HG02870 (cell line): ENCODE data around the gene CRY1.
"Not testable (repeated sequence)": the region's sequence is repeated elsewhere in the genome, so short reads cannot be mapped to it uniquely, and the experiment has no call there.

Source experiments
- ATAC-seq: cut with Tn5 transposase; IDR thresholded peaks from one replicate; pipeline ENCODE4 v1.9.1; 2021; ENCODE audit warnings: mild to moderate bottlenecking, moderate library complexity; ENCODE audit not compliant: unreplicated experiment

CRY1 gene

DNA sequence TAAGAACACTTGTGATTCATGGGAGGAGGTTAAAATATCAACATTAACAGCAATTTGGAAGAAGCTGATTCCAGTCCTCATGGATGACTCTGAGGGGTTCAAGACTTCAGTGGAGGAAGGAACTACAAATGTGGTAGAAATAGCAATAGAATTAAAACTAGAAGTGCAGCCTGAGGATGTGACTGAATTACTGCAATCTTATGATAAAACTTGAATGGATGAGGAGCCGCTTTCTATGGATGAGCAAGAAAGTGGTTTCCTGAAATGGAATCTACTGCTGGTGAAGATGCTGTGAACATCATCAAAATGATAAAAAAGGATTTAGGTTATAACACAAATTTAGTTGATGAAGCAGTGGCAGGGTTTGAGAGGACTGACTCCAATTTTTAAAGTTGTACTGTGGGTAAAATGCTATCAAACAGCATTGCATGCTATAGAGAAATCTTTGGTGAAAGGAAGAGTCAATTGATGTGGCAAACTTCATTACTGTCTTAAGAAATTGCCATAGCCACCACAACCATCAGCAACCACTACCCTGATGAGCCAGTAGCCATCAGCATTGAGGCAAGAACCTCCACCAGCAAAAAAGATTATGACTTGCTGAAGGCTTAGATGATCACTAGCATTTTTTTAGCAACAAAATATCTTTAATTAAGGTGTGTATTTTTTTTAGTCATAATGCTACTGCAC is 80.5 kb downstream of the CRY1 start:
- no peak for ATAC-seq

DNA sequence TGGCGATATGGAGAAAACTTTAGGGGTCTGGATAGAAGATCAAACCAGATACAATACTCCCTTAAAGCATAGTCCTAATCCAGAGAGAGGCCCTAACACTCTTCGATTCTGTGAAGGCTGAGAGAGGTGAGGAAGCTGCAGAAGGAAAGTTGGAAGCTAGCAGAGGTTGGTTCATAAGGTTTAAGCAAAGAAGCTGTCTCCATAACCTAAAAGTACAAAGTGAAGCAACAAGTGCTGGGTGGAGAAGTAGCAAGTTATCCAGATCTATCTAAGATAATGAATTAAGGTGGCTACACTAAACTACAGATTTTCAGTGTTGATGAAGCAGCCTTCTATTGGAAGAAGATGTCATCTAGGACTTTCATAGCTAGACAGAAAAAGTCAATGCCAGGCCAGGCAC is 81.8 kb downstream of the CRY1 start:
- ATAC-seq = no peak

DNA sequence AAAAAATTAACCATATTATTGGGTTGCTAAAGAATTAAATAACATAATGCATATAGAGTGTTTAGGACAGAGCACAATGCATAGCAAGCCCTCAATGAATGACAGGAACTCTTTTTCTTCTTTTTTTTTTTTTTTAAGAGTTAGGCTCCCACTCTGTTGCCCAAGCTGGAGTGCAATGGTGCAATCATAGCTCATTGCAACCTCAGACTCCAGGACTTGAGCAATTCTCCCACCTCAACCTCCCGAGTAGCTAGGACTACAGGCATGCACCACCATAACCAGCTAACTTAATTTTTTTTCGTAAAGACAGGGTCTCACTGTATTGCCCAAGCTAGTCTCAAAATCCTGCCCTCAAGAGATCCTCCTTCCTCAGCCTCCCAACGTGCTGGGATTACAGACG is 85.9 kb downstream of the CRY1 start:
- ATAC-seq = no peak

DNA sequence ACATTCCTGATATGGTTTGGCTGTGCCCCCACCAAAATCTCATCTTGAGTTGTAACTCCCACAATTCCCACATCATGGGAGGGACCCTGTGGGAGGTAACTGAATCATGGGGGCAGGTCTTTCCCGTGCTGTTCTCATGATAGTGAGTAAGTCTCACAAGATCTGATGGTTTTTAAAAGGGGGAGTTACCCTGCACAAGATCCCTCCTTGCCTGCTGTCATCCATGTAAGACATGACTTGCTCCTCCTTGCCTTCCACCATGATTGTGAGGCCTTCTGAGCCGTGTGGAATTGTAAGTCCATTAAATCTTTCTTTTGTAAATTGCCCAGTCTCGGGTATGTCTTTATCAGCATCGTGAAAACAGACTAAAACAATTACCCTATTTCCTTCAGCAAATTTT is 90.7 kb downstream of the CRY1 start:
- not testable (repeated sequence) for ATAC-seq

DNA sequence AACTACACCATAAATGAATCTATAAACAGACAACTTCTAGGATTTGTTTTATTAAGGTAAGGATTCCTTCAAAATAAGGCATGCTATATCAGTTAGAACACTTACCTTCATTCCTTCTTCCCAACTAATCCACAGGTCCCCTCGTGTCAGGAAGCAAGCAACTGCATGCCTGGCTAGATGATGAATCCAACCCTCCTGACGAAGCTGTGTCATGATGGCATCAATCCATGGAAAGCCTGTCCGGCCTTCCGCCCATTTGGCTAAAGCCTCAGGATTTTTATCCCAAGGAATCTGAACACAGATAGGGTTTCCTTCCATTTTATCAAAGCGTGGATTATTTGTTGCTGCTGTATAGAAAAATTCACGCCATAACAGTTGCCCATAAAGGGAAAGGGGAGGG is 93.9 kb downstream of the CRY1 start:
- ATAC-seq = no peak

DNA sequence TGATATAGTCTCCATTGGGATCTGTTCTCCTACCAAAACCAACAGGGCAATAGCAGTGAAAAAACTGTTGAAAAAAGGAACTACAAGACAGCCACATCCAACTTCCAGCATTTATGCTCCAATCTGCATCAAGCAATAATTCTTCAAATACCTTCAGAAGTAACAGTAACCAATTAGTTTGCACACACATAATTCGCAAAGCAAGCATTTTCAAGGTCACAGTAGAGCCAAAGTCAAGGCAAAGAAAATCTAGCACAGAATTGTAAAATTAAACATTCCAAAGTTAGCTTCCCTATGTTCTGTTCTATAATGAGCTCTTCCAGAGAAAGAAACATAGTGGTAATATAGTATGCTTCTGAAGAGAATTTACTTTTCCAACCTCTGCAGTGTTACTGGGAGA is 95.4 kb downstream of the CRY1 start:
- ATAC-seq = no peak

DNA sequence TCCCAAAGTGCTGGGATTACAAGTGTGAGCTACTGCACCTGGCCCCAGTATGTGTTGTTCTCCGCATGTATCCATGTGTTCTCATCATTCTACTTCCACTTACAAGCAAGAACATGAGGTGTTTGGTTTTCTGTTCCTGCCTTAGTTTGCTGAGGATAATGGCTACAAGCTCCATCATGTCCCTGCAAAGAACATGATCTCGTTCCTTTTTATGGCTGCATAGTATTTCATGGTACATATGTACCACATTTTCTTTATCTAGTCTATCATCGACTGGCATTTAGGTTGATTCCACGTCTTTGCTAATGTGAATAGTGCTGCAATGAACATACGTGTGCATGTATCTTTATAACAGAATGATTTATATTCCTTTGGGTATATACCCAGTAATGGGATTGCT is 97.2 kb downstream of the CRY1 start:
- not testable (repeated sequence) for ATAC-seq

DNA sequence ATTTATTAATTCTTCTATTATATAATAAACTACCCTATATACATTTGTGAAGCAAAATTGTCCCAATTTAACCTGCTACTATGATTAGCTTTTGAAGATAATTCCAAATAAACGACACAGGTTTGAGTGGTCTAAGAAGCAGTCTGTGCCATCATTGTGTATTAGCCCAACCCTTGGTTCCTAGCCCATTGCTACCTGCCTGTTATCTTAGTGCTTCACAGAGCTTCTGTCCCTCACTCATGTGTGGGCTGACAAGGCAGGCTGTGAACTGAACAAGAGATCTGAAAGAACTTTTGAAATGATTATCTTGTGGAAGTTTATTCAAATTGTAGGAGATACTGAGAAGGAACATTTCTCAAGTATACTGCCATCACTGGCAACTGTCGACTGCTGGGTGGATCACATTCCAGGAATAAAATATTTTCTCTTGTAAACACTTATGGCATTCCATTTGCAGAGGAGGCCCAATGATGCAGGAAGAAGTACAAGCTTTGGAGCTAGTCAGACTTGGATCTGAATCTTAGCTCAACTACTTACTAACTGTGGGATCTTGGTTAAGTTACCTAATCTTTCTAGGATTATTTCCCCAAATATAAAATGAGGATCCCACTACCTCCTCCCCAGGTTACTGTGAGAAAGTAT is 98.6 kb downstream of the CRY1 start:
- ATAC-seq = no peak

DNA sequence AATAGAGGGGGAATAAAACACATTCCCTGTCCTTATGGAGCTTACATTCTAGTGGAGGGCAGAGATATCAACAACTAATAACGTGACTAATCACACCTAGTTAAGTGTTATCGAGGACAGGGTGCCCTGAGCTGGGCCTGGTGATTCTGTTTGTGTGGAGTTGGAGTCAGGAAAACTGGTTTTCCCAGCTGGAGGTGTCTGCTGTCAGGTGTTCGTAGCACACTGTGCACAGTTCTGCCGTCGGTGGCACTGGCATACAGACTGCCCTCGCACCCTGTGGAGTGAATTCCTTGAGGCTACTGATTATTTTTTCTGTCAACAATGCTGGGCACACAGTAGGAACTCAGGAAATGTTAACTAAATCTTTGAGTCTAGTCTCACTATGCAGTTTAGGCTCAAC is 105.5 kb downstream of the CRY1 start:
- no peak for ATAC-seq

DNA sequence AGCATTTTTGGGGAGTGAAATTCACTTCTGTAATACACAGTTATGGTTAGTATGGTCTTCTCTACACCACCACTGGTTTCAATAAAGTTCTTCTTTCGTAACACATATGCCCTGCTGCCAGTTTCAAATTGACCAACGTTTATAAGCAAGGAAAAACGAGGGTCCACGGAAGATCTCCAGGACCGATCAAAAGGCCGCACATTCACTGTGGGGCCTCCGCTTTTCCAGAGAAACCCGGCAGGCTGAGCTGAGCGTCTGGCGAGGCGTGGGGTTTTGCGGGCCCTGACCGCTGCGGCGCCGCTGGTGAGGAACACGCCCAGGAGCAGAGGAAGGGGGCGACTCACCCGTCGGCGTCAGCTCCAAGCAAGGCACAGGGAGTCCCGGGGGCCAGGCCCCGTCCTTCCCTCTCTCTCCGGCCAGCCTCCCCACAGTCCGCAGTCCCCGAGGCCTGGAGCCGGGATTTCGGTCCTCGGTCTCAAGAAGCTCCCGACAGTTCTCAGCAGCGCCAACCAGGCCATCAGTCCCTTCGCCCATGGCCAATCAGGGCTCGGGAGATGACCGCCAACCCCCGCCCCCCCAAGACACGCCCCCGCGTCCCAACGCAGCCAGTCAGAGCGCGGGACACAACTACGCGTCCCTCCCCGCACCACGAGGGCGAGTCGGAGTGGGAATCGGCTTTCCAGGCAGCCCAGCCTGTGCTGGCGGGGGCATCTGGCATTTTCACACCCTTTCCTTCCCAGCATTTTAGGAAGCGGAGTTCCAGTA is 106.5 kb downstream of the CRY1 start, which contains the start of gene MTERF2:
Gene MTERF2, minus strand, starts transcription at position 522 of the 765 bp plus-strand sequence. CDS start 8,432 bp downstream, outside the sequence.
- peak; percentile 92 for ATAC-seq

DNA sequence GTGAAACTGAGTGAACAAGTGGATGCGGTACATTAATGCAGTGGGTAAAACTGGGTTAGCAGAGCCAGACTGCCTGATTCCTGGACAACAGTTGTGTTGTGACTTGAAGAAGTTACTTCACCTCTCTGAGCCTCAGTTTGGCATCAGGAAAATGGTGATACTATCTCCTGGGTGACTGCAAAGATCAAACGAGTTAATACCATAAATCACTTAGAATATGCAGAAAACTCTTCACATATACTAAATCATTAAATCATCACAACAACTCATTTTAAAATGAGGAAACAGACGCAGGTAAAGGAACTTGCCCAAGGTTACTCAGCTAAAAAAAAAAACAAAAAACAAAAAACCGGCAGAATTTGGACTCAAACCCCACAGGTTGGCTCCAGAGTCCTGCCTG is 107.2 kb downstream of the CRY1 start:
- ATAC-seq = no peak

DNA sequence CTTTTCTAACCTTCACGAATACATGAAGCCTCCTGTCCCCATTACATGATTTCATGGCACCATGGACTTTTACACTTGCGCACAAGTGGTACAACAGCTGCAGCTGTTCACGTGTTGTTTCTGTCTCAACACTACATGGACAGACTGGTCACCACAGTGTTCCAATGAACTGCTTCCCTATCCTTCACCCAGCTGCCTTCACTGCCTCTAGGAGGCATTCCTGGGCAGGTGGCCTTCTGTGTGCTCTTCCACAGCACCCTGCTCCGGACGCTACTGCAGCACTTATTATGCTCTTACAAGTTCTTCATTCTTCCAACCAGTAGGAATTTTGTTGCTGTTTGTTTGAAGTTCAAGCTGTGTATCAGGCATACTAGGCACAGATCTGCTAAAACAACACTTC is 107.9 kb downstream of the CRY1 start:
- ATAC-seq = no peak

DNA sequence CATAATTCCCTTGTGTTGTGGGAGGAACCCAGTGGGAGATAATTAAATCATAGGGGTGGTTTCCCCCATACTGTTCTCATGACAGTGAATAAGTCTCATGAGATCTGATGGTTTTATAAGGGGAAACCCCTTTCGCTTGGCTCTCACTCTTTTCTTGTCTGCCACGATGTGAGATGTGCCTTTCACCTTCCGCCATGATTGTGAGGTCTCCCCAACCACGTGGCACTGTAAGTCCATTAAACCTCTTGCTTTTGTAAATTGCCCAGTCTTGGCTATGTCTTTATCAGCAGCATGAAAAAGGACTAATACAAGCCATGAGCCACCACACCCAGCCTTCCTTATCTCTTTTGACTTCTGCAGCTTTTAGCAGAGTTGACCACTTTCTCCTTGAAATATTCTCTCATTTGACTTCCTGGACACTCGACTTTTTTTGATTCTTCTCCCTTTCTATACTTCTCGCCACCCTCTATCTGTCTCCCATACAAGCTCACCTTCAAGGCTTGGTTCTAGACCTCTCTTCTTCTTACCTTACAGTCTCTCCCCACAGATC is 108.7 kb downstream of the CRY1 start:
- no peak for ATAC-seq

DNA sequence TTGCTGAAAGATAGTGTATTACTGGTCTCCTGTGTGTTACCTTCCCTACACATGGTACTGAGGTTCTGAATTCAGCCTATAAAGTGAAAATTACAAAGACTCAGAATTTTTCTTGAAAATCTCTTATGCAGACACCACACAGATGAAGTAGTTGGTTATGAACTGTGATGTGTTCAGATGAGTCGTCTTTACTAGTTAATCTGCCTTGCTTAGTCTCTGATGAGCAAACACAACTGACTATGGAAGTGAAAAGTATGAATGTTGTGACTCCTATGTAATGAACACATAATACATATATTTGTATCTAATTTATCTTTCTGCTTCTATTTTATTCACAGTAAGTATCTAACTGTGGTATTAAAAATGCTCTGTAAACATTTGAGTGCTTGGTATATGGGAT is 111.1 kb downstream of the CRY1 start:
- no peak for ATAC-seq

DNA sequence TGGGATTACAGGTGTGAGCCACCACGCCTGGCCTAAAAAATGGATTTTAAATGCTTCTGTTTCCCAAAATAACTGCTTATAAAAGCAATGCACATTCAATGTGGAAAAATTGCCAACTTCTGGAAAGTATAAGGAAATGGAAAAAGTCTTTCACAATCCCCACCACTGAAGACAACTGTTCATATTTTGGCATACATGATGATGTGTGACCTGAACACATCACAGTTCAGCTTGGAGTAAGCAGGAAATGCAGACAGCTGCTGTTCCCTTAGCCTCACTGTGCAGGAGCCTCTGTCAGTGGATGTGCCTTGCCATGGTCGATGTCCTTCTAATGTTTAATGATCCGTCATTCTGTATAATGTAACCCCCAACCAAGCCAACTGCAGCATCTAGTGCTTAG is 111.6 kb downstream of the CRY1 start:
- ATAC-seq = no peak

DNA sequence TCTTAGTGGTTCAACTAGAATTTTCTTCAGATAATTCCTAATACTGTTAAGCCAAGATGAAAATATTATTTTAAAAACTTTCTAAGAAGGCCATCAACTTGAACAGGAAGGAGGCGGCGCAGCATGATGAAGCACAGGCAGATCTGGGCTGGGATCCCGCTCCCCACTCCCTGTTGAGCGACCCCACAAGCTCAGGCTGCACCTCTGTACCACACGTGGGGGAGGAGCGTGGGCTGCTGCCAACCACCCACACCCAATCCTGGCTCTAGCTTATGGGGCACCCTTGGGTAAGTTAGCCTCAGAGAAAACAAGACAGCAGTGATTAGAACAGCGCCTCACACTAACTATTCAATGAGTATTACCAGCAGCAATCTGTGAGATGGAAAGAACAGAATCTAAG is 112.4 kb downstream of the CRY1 start:
- no peak for ATAC-seq

DNA sequence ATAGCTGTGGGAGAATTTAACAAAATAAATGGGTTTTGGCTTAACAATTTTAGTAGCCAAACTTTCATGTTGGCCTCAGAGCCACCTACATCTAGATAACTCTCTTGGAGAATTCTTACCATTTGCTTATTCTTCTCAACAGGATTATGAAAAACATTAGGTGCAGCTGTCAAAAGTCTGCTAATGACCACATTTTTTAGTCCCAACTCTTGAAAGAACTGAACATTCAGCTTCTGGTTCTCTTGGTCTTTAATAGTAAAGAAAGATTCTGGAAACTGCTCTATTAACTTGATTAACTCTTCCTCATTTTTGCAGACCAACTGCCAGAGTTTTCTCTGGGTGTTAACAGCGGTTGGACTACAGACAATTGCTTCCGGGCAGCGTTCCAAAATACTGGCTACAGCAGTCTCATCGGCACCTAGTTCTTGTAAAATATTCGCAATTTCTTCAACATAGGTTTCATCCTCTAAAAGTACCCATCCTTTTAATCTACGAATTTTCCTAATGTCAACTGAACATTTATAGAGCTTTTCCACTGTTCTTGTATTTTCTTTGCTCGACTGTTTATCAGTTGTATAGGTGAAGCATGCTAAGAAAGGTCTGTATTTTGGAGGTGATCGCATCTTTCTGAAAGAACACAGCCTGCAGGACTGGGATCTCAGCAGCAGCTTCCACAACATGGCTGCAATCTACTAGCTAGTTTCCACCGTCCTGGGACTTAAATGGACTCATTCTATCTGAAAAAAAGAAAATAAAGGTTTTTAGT is 115.1 kb downstream of the CRY1 start:
- no peak for ATAC-seq

DNA sequence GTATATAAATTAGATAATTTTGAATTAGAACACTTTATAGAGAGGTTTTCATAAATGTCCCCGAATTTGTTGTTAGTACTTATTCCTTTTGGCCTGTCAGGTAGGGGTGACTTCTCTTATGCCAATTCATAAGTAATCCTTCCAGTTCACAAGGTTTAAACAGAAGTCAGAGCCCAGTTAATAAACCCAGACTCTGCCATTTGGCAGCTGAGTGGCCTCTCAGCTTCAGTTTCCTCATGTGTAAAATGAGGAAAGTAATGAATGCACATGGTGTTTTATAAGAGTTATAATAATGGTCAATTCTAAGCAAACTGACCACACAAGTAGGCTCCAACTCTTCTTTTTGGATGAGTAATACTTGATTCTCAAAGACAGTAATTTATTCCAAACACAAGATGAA is 116.7 kb downstream of the CRY1 start:
- no peak for ATAC-seq

DNA sequence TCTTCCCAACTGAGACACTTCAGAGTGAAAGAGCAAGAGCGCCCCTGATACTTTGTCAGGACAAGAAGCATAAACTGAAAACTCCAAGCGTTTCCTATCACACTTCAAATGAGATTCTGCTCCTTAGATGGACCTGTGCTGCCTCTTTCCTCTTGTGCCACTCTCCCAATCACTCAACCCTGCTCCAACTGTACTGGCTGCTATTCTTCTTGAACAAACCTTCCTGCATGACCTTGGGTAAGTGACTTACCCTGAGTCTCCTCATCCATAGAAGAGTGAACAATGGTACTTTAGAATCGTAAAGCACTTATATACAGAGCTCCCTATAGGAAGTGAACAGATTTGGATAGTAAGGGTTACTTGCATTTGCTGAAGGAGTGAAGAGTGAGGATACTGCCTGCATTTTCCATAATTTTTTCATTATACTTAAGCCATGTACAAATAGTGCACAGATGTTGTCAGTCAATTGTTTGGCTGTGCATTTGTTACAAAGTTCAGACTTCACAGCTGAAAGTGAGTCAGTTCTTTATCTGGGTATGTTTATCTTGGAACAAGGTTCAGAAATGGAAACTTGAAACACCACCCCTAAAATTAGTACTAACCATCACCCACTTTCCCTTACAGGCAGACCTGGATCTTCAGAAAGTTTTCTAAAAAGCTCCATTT is 117.2 kb downstream of the CRY1 start:
- no peak for ATAC-seq

DNA sequence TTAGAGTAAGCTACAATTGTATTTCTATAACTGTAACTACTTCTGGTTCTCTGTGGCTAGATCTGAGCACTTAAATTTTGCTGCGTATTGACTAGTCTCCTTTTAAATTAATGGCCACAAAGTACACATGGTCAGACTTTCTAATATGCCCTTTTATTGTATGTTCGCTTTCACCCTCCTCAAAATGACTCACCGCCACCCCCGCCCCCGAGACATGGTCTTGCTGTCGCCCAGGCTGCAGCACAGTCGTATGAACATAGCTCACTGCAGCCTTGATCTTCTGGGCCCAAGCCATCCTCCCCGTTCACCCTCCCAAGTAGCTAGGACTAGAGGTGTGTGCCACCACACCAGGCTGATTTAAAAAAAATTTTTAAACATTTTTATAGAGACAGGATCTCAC is 118.3 kb downstream of the CRY1 start:
- no peak for ATAC-seq
